HG02981 (cell line): ENCODE data around the gene ARVCF.

Source experiments
- ATAC-seq: cut with Tn5 transposase; IDR thresholded peaks from one replicate; pipeline ENCODE4 v1.9.1; 2021; ENCODE audit warnings: mild to moderate bottlenecking, moderate library complexity; ENCODE audit not compliant: unreplicated experiment

The ARVCF gene

DNA sequence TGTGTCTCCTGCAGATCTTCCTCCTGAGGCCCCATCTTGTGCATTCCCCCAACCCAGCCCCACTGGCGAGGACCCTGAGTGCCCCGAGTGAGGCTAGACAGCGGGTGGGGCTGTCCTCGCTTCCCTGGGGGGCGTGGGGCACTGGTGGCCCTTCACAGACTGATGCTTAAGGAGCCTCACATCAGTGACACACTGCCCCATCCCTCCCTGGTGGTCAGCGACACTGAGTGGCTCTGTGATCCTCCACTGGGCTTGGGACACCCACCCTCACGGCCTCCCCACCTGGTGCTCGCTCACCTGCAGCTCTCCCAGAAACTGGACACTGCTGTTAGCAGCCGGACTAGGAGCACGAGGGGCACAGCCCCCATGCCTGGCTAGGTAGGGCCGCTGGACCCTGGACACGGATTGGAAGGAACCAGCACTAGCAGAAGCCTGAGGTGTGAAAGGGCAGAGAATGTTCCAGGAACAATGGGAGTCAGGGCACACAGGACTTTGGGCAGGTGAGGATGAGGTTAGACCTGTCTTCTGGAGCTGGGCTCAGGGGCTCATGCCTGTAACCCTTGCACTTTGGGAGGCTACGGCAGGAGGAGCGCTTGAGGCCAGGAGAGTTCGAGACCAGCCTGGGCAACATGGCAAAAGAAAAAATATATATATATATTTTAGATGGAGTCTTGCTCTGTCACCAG is 51.8 kb downstream of the ARVCF start:
- no peak for ATAC-seq

DNA sequence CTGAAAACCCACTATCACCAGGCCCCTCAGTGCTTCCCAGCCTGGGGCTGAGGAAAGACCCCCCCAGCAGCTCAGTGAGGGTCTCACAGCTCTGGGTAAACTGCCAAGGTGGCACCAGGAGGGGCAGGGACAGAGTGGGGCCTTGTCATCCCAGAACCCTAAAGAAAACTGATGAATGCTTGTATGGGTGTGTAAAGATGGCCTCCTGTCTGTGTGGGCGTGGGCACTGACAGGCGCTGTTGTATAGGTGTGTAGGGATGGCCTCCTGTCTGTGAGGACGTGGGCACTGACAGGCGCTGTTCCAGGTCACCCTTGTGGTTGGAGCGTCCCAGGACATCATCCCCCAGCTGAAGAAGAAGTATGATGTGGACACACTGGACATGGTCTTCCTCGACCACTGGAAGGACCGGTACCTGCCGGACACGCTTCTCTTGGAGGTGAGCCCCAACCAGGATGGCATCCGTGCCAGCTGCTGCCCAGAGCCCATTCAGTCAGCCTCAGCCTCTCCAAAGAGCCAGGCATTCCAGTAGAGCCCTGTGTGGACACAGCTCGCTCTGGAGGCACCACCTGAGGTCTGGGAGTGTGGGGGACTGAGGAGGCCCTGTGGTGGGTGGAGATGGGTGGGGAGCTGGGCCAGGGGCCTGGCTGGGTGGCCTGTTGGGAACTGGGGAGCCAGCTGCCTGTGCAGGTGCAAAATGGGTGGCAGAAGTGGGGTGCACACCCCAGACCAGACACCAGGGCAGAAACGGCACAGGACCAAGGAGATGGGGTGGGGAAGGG is 52.6 kb downstream of the ARVCF start:
- ATAC-seq = no peak

DNA sequence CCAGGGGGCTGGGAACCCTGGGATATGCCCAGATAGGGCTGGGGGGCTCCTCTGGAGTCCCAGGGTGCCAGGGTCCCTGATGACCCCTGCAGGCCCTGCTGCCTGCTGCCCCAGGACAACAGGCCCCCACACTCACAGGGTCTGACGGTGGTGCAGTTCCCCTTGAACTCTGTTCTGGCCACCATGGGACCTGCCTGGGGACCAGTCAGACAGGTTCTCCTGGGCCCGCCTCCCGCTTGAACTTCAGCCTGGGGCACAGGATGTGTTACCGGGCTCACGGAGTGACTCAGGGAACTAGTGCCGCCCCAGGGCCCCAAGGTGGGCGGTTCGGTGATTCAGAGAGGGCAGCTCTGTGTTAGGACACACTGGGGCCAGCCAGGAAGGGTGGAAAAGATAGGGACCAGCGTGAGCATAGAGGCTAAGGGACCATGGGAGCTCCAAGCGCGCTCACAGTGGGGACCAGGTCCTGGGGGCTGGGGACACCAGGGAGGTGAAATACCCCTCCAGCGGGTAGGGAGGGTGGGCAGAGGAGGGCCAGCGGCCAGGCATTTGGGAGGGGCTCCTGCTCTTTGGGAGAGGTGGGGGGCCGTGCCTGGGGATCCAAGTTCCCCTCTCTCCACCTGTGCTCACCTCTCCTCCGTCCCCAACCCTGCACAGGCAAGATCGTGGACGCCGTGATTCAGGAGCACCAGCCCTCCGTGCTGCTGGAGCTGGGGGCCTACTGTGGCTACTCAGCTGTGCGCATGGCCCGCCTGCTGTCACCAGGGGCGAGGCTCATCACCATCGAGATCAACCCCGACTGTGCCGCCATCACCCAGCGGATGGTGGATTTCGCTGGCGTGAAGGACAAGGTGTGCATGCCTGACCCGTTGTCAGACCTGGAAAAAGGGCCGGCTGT is 53.5 kb downstream of the ARVCF start:
- no peak for ATAC-seq

DNA sequence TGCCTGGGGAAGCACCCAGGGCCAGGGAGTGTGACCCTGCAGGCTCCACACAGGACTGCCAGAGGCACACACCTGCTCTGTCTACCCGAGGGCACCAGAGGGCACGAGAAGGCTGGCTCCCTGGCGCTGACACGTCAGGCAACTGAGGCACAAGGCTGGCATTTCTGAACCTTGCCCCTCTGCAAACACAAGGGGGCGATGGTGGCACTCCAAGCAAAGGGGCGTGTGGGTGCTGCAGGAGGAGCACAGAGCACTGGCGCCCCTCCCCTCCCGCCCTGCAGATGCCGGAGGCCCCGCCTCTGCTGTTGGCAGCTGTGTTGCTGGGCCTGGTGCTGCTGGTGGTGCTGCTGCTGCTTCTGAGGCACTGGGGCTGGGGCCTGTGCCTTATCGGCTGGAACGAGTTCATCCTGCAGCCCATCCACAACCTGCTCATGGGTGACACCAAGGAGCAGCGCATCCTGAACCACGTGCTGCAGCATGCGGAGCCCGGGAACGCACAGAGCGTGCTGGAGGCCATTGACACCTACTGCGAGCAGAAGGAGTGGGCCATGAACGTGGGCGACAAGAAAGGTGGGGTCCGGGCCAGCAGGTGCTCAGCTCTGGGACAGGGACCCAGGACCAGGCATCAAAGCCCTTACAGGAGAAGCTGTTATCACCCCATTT is 54.2 kb downstream of the ARVCF start:
- ATAC-seq = no peak

DNA sequence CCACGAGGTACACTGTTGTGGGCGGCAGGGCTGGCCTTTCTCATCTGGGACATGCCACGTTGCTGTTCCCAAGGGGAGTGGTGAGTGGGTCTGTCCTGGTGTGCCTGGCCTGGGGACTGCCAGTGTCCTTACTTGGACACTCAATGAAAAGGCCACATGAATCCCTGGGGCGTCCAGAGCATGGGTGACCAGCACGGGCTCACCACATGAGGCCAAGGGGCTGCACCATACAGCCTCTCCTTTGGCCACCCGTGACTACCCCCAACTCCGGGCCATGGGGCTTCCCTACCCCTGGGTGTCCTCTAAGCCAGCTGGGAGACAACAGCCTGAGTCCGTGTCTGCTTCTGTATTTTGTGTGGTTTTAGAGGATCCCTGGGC is 54.8 kb downstream of the ARVCF start:
- no peak for ATAC-seq

DNA sequence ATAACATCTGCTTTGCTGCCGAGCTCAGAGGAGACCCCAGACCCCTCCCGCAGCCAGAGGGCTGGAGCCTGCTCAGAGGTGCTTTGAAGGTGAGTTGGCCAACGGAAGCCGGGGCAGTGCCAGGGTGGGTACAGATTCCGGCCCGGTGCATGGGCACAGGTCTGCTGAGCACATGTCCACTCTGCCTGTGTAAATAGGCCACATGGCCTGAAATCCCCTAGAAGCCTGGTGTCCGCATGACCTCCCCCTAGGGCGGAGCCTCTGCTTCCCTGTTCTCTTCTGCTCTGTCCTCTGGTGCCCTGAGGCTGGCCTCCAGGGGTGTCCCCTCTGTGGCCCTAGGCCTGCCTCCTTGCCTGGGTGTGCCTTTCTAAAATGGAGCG is 55.4 kb downstream of the ARVCF start:
- no peak for ATAC-seq

DNA sequence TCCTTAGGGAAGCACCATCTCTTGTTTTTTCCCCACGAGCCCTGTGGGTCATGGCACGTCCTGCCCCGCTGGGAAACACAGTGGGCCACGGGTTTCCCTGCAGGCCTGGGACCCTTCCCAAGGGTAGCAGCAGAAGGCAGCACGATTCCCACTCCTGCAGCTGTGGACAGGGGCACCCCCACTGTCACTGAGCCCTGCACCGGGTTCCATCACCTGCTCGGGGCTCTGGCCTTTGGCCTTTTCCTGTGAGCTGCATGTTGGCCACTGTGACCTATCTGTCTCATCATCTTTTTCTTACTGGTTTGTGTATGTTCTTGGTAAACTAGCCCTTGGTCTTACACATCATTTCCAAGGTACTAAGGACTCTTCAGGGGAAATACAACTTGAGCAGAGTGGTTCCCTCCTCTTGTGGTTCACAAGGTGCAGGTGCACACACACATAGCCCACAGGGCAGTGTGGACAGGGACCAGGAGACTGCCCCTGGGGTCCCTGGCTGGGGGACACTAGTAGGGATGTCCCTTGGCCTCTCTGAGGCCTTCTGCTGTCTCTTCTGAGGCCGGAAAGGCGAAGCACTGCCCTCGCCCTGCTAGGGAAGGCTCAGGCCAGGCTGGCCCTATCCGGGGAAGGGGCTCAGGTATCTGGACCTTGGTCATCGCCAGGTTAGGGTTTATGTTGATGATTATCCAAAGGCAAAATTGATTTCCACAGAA is 56.0 kb downstream of the ARVCF start:
- ATAC-seq = no peak

DNA sequence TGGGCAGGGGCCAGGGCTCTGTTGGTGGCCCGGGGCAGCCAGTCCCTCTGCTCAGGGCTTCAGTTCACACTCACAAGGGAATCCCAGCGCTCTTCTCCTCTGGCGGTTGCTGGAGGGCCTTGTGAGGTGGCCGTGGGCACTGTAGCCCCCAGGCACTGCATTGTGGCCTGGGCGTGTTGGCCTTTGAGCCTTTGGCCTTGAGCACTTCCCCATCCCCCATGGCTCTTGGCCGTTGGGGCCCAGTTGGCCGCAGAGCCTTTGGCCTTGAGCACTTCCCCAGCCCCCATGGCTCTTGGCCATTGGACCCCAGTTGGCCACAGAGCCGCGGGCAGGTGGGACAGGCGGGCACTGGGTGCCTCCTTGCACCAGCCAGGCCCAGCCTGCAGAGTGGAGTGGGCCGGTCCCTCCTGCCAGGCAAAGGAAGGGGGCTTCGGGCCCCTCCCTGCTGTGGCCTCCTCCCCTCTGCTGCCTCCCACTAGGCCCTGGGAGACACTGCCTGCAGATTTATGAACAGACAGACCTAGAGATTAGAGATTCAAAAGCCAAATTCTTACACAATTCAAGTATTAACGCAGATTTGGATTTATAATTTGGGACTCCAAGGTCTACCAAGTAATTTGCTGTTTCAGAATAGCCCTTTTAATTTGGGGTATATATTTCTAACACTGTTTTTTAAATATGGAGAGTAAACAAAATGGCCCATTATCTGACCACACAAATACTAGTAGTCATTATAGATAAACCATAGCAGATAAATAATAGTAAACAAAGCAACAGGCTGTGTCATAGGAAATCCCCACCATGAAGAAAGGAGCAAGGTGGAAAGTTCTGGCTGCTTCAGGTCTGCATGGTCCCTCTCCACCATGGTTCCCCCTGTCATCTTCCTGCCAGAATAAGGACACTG is 56.8 kb downstream of the ARVCF start:
- ATAC-seq = no peak

DNA sequence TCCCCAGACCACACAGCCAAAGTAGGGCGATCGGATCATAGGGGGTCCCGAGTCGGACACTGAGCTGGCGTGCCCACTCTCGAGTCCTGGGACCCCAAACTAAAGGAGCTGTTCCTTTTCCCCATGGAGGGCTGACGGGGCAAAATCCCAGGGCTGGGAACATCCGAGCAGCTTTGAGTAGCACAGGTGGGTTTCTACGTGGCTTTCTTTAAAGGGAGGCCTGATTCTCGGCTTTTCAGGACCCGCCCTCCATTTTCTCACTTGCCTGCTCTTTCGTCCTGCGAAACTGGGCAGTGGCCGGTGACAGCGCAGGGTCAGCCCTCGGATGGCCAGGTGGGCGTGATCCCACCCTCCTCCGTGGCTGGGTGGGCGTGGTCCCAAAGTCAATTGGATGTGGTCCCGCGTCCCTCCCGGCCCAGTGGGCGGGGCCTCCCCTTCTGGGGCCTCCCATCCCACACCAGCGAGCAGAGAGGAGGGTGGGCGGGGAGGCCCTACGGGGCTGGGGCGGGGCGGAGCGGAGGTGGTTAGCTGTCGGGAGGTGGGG is 57.5 kb downstream of the ARVCF start:
- no peak for ATAC-seq

DNA sequence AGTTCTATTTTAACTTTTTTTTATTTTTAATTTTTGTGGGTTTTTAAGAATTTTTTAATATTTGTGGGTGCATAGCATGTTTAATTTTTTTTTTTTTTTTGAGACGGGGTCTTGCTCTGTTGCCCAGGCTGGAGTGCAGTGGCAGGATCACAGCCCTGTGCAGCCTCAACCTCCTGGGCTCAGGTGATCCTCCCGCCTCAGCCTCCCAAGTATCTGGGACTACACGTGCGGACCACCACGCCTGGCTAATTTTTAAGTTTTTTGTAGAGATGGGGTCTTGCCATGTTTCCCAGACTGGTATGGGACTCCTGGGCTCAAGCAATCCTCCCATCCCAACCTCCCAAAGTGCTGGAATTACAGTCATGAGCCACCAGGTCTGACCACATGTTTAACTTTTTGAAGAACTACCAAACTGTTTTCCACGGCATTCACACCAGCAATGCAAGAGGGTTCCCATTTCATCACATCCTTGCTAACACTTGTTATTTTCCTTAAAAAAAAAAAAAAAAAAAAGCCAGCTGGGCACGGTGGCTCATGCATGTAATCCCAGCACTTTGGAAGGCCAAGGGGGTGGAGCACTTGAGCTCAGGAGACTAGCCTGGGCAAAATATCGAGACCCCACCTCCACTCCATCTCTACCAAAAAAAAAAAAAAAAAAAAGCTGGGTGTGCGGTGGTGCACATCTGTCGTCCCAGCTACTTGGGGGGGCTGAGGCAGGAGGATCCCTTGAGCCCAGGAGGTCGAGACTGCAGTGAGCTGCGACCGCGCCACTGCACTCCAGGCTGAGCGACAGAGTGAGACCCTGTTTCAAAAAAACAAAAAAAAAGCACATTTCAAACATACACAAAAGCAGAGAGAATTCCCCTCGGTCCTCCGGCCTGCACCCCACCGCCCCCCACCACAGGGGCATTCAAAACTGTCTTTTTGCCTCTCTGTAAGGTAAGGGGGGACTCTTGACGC is 58.3 kb downstream of the ARVCF start:
- no peak for ATAC-seq

DNA sequence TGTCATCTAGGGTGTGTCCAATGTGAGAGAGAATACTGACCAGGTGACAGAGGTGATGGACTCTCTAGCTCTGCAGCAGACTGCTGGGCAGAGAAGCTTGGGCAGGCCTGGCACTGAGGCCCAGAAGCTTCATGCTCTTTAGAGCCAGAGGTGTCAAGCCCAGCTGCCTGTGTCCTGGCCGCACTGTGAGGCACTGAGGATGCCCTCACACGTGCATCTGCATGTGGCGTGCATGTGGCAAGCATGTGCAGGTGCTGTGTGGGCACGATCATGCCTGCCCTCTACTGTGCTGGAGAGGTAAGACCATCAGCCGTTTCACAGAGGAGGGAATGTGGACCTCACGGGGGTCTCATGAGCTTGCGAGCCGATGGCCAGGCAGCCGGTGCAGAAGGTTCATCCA is 59.2 kb downstream of the ARVCF start:
- ATAC-seq = no peak

DNA sequence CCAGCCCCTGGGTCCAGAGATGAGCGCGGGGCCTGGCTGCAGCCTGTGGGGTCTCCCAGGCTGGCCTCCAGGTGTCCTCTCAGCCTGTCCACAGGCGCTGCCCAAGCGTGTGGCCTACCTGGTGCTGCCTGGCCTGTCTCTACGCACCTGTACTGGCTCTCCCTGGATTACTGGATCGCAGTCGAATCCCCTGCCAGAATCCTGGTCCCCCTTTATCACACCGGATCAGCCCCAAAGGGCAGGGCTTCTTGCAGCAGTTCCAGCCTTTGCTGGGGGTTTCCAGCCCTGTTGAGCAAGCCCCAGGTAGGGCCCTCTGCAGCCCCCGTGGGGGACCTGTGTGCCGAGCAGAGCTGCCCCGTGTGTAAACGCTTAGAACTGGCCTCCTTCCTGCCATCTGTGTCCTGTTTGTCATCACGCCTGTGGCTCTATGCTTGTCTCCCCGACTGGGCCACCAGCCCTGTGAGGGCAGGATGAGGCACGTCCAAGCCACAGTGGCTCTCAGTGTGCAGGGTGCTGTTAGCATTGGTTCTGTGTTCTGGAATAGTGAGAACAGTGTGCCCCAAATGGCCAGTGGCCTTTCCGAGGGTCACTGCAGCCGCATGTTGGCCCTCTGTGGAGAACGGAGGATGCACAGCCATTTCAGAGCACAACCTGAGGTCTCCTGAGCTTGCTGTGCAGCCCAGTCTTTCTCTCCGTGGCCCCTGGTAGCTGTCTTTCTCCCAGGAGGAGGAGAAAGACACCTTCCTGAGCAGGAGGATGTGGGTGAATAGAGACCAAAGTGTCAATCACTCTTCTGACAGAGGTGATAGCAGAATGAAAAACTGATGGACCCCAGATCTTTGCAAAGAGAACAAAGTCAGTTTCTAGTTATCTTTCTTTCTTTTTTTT is 61.1 kb downstream of the ARVCF start:
- no peak for ATAC-seq

DNA sequence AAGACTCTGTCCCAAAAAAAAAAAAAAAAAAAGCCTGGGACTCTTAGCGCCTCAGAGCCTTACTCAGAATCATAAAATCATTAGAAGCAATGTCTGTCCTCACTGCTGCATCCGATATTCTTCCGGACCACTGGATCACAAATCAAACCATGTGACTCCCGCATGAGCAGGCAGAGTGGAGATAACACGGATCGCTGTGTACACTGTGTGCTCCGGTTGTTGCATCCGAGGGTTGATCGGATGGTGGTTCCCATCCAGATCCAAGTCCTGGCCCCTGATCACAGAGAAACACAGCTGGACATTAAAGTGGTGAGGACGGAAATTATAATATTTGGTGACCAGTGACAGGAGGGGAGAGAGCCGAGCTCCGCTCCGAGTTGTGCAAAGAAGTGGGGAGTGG is 65.3 kb downstream of the ARVCF start:
- ATAC-seq = no peak

DNA sequence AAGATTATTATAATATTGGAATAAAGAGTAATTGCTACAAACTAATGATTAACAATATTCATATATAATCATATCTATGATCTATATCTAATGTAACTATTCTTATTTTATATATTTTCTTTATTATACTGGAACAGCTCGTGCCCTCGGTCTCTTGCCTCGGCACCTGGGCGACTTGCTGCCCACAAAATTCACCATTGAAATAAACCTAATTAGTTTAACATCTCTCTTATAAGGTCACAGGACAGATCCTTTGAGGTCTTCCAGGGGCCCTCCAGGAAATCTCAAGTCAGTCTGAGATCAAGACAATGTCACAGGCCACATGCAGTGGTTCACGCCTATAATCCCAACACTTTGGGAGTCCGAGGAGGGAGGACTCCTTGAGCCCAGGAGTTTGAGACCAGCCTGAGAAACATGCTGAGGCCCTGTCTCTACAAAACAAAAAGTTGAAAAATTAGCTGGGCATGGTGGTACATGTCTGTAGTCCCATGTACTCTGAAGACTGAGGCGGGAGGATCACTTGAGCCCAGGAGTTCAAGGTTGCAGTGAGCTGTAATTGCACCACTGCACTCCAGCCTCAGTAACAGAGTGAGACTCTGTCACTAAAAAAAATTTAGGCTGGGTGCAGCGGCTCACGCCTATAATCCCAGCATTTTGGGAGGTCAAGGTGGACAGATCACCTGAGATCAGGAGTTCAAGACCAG is 68.4 kb downstream of the ARVCF start:
- ATAC-seq = no peak

DNA sequence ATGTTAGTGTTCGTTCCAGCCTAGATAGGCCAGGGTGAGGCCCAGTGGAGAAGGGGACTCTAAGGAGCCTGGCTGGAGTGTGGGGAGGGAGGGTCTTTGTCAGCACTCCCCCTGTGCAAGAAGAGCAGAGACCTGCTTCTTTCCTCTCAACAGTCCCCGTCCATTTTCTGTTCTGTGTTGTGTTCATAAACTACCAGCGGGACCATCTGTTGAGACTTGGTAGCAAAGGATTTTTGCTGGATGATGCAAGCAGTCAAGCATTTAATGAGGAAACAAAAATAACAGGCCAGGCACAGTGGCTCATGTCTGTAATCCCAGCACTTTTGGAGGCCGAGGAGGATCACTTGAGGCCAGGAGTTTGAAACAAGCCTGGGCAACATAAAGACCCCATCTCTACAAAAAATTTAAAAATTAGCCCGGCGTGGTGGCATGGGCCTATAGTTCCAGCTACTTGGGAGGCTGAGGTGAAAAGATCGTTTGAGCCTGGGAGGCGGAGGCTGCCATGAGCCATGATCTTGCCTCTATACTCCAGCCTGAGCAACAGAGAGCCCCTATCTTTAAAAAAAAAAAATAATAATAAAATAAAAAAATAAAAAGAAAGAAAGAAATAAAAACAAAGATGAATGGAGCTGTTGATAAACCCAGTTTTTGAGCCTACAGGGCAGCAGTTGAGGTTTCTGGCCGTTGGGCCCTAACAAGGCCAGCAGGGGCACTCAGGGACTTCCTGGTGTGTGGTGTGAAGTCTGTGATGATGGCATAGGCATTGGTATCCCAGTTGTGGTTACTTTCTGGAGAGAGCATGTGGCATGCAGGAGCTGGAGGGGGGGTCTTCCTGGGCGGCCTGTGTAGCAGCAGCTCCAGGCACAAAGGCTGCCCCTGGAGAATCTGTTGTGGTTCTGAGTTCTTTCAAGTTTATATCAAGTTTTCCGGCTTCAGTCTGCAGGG is 73.3 kb downstream of the ARVCF start:
- no peak for ATAC-seq
